Neural cell (in vitro differentiated cells): ENCODE results near the gene SSBP3. TPM values are rescaled to one million over a fixed set of nuclear protein-coding genes. Genes with fewer than 3 reads are reported as not detected.

ENCODE experiments used
- H2AFZ ChIP-seq: fragments of 200-600, 300-800 bp; sonication (generic), shearing (Covaris generic); 2 replicates; pipeline ENCODE4 v1.6.0; 2014; ENCODE audit warnings: low read depth, mild to moderate bottlenecking, antibody characterized with exemption, low read length, moderate library complexity
- H3F3A ChIP-seq: fragments of 200-600 bp; shearing (Covaris generic); 2 replicates; pipeline ENCODE4 v1.6.1; 2016; ENCODE audit warnings: mild to moderate bottlenecking, moderate library complexity, mixed read lengths, antibody characterized with exemption, low read length; ENCODE audit not compliant: insufficient read depth, poor library complexity, severe bottlenecking
- H3K27ac ChIP-seq: fragments of 200-600, 300-800 bp; sonication (generic), shearing (Covaris generic); 2 replicates; pipeline ENCODE4 v1.5.1; 2014; ENCODE audit warnings: mild to moderate bottlenecking, low read length, moderate library complexity
- H3K27me3 ChIP-seq: fragments of 300-800, 200-600 bp; sonication (generic), shearing (Covaris generic); 2 replicates; pipeline ENCODE4 v1.6.0; 2014; ENCODE audit warnings: mild to moderate bottlenecking, low read depth, low read length, moderate library complexity; ENCODE audit not compliant: insufficient read depth
- H3K36me3 ChIP-seq: fragments of 300-800, 200-600 bp; sonication (generic), shearing (Covaris generic); 2 replicates; pipeline ENCODE4 v1.5.1; 2014; ENCODE audit warnings: mild to moderate bottlenecking, antibody characterized with exemption, low read length, moderate library complexity; ENCODE audit not compliant: insufficient read depth
- H3K4me2 ChIP-seq: fragments of 300-800, 200-600 bp; sonication (generic), shearing (Covaris generic); 2 replicates; pipeline ENCODE4 v1.6.0; 2014; ENCODE audit warnings: mild to moderate bottlenecking, low read length
- H3K4me3 ChIP-seq: fragments of 300-800, 200-600 bp; sonication (generic), shearing (Covaris generic); 2 replicates; pipeline ENCODE4 v1.5.1; 2014; ENCODE audit warnings: mild to moderate bottlenecking, low read length, moderate library complexity
- H3K79me2 ChIP-seq: fragments of 200-600 bp; shearing (Covaris generic); replicated peaks from 2 replicates; pipeline ENCODE4 v1.6.0; 2014; ENCODE audit warnings: mild to moderate bottlenecking, low read length, moderate library complexity; ENCODE audit not compliant: insufficient read depth
- H3K9ac ChIP-seq: fragments of 300-800, 200-600 bp; sonication (generic), shearing (Covaris generic); 2 replicates; pipeline ENCODE4 v1.6.1; 2016; ENCODE audit warnings: mild to moderate bottlenecking, low read length, mixed read lengths
- H3K9me2 ChIP-seq: fragments of 200-600 bp; shearing (Covaris generic); 2 replicates; pipeline ENCODE4 v1.6.1; 2016; ENCODE audit warnings: mild to moderate bottlenecking, low read length, mixed read lengths; ENCODE audit not compliant: insufficient read depth
- H3K9me3 ChIP-seq: fragments of 200-600, 300-800 bp; sonication (generic), shearing (Covaris generic); 2 replicates; pipeline ENCODE4 v1.6.1; 2016; ENCODE audit warnings: mild to moderate bottlenecking, mixed run types, low read length, moderate library complexity, mixed read lengths
- H4K20me1 ChIP-seq: fragments of 200-600 bp; shearing (Covaris generic); 2 replicates; pipeline ENCODE4 v1.6.1; 2016; ENCODE audit warnings: mild to moderate bottlenecking, mixed run types; ENCODE audit not compliant: insufficient read depth
- CTCF ChIP-seq: fragments of 450-650 bp; IDR thresholded peaks from 2 replicates; pipeline ENCODE4 v1.5.1; 2014; ENCODE audit warnings: antibody characterized with exemption, mild to moderate bottlenecking, moderate library complexity; ENCODE audit not compliant: poor library complexity, severe bottlenecking
- EP300 ChIP-seq: fragments of 450-650 bp; conservative IDR thresholded peaks from 2 replicates; pipeline ENCODE4 v1.6.1; 2014; ENCODE audit warnings: antibody characterized with exemption, mild to moderate bottlenecking, moderate library complexity; ENCODE audit not compliant: poor library complexity, severe bottlenecking
- EZH2 ChIP-seq: fragments of 200-600, 300-800 bp; shearing (Covaris generic), sonication (generic); IDR thresholded peaks from 2 replicates; pipeline ENCODE4 v1.6.1; 2014; ENCODE audit warnings: antibody characterized with exemption, low read length, borderline replicate concordance, mild to moderate bottlenecking; ENCODE audit not compliant: insufficient read depth, poor library complexity, severe bottlenecking
- MXI1 ChIP-seq: fragments of 450-650 bp; conservative IDR thresholded peaks from 2 replicates; pipeline ENCODE4 v1.6.1; 2014; ENCODE audit warnings: antibody characterized with exemption, mild to moderate bottlenecking; ENCODE audit not compliant: poor library complexity, severe bottlenecking
- POLR2AphosphoS5 ChIP-seq: IDR thresholded peaks from 2 replicates; pipeline ENCODE4 v1.6.1; 2012
- RAD21 ChIP-seq: fragments of 450-650 bp; conservative IDR thresholded peaks from 2 replicates; pipeline ENCODE4 v1.6.1; 2014; ENCODE audit warnings: antibody characterized with exemption, mild to moderate bottlenecking, moderate library complexity
- REST ChIP-seq: IDR thresholded peaks from 2 replicates; pipeline ENCODE4 v1.6.1; 2012; ENCODE audit warnings: borderline replicate concordance
- SMC3 ChIP-seq: fragments of 450-650 bp; conservative IDR thresholded peaks from 2 replicates; pipeline ENCODE4 v1.6.1; 2014; ENCODE audit warnings: antibody characterized with exemption, mild to moderate bottlenecking, moderate library complexity; ENCODE audit not compliant: poor library complexity
- TAF1 ChIP-seq: IDR thresholded peaks from 2 replicates; pipeline ENCODE4 v1.6.1; 2012; ENCODE audit warnings: low read depth
- polyA plus RNA-seq: library from polyadenylated mRNA; depleted of rRNA; stranded (reverse); fragments of >200 nt; gene quantifications from 2 replicates; pipeline ENCODE4 v1.2.3, GENCODE V29; 2014

Gene SSBP3
- polyA plus RNA-seq, 1 donor from 2014 or later, result 77.4 TPM

GRCh38 chr1:54300401-54300800 is 105.8 kb downstream of the SSBP3 start:
- no peak overlapping the region for H3K4me2 ChIP-seq
- no peak overlapping the region for H3K27ac ChIP-seq
- H3K9me3 ChIP-seq, result no peaks in the 10 kb centered on the region
- TF ChIP-seq SMC3 (no peak), MXI1 (no peak), EP300 (no peak), POLR2AphosphoS5 (no peak), REST (no peak), TAF1 (no peak), RAD21 (no peak), CTCF (no peak), EZH2 (no peak)
- H3K4me3 ChIP-seq, result no peak overlapping the region
- peaks cover 93% of the 10 kb centered on the region for H3K79me2 ChIP-seq
- H3K9ac ChIP-seq, result no peak overlapping the region
- H3F3A ChIP-seq, result no peaks in the 10 kb centered on the region
- H4K20me1 ChIP-seq, result peaks cover 4% of the 10 kb centered on the region
- no peak overlapping the region for H2AFZ ChIP-seq
- no peaks in the 10 kb centered on the region for H3K27me3 ChIP-seq
- no peaks in the 10 kb centered on the region for H3K9me2 ChIP-seq
- no peaks in the 10 kb centered on the region for H3K36me3 ChIP-seq

GRCh38 chr1:54299037-54299436 is 107.2 kb downstream of the SSBP3 start:
- Histone ChIP-seq H3K36me3 (no peaks in the 10 kb centered on the region), H3K4me3 (no peak overlapping the region), H3K27me3 (no peaks in the 10 kb centered on the region), H2AFZ (no peak overlapping the region), H3K79me2 (peaks cover 94% of the 10 kb centered on the region), H3K9me3 (no peaks in the 10 kb centered on the region), H3K27ac (no peak overlapping the region), H3K9ac (no peak overlapping the region), H3K9me2 (no peaks in the 10 kb centered on the region), H3F3A (no peaks in the 10 kb centered on the region), H4K20me1 (peaks cover 4% of the 10 kb centered on the region), H3K4me2 (no peak overlapping the region)
- TF ChIP-seq SMC3 (no peak), EP300 (no peak), CTCF (no peak), TAF1 (no peak), EZH2 (no peak), REST (no peak), RAD21 (no peak), MXI1 (no peak), POLR2AphosphoS5 (no peak)
